Panc1 (cell line): Measurements from ENCODE around the gene ADGRB3.

Experiments used
- POLR2AphosphoS5 ChIP-seq: IDR thresholded peaks from 2 replicates; pipeline ENCODE4 v1.6.1; 2012; ENCODE audit warnings: mild to moderate bottlenecking, low read depth, low read length, moderate library complexity
- TF ChIP-seq, protein P1 (sequence below), 2 experiments: IDR thresholded peaks; 2 replicates each; pipeline ENCODE4 v1.6.1; 2011 to 2012; ENCODE audit warnings: low read depth in 2 of 2, control low read depth in 1 of 2, low read length in 1 of 2, mild to moderate bottlenecking in 1 of 2, moderate library complexity in 1 of 2; ENCODE audit not compliant: insufficient read depth in 1 of 2
- TF ChIP-seq, protein P2 (sequence below): fragments of 450-650 bp; IDR thresholded peaks from 2 replicates; pipeline ENCODE4 v1.5.1; 2017; ENCODE audit warnings: mild to moderate bottlenecking

DNA sequence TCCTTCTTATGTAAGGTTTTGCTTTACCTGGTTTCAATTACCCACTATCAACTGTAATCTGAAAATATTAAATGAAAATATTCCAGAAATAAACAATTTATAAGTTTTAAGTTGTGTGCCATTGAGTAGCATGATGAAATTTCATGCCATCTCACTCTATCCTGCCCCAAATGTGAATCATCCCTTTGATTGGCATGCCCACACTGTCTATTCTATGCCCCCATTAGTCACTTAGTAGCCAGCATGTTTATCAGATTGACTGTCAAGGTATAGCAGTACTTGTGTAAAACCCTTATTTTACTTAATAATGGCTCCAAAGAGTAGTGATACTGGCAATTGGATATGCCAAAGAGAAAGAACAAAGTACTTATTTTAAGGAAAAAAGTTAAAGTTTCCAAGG, 403.8 kb downstream of the ADGRB3 start:
- TF ChIP-seq, protein P1, sequence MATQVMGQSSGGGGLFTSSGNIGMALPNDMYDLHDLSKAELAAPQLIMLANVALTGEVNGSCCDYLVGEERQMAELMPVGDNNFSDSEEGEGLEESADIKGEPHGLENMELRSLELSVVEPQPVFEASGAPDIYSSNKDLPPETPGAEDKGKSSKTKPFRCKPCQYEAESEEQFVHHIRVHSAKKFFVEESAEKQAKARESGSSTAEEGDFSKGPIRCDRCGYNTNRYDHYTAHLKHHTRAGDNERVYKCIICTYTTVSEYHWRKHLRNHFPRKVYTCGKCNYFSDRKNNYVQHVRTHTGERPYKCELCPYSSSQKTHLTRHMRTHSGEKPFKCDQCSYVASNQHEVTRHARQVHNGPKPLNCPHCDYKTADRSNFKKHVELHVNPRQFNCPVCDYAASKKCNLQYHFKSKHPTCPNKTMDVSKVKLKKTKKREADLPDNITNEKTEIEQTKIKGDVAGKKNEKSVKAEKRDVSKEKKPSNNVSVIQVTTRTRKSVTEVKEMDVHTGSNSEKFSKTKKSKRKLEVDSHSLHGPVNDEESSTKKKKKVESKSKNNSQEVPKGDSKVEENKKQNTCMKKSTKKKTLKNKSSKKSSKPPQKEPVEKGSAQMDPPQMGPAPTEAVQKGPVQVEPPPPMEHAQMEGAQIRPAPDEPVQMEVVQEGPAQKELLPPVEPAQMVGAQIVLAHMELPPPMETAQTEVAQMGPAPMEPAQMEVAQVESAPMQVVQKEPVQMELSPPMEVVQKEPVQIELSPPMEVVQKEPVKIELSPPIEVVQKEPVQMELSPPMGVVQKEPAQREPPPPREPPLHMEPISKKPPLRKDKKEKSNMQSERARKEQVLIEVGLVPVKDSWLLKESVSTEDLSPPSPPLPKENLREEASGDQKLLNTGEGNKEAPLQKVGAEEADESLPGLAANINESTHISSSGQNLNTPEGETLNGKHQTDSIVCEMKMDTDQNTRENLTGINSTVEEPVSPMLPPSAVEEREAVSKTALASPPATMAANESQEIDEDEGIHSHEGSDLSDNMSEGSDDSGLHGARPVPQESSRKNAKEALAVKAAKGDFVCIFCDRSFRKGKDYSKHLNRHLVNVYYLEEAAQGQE (IDR thresholded peaks at IDR 0.05; ENCODE audit: insufficient read depth in 1 of 2, low read depth in 2 of 2, low read length in 1 of 2) = no peak
- TF ChIP-seq, protein P2, sequence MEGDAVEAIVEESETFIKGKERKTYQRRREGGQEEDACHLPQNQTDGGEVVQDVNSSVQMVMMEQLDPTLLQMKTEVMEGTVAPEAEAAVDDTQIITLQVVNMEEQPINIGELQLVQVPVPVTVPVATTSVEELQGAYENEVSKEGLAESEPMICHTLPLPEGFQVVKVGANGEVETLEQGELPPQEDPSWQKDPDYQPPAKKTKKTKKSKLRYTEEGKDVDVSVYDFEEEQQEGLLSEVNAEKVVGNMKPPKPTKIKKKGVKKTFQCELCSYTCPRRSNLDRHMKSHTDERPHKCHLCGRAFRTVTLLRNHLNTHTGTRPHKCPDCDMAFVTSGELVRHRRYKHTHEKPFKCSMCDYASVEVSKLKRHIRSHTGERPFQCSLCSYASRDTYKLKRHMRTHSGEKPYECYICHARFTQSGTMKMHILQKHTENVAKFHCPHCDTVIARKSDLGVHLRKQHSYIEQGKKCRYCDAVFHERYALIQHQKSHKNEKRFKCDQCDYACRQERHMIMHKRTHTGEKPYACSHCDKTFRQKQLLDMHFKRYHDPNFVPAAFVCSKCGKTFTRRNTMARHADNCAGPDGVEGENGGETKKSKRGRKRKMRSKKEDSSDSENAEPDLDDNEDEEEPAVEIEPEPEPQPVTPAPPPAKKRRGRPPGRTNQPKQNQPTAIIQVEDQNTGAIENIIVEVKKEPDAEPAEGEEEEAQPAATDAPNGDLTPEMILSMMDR = no peak
- no peak for TF ChIP-seq POLR2AphosphoS5
